Measurements from ENCODE around the gene SYT8.
A peak's percentile ranks its signal among the peaks of the same experiment; 100 is the strongest.
"Not testable (repeated sequence)": the region's sequence is repeated elsewhere in the genome, so short reads cannot be mapped to it uniquely, and the experiment has no call there.

The SYT8 gene

DNA sequence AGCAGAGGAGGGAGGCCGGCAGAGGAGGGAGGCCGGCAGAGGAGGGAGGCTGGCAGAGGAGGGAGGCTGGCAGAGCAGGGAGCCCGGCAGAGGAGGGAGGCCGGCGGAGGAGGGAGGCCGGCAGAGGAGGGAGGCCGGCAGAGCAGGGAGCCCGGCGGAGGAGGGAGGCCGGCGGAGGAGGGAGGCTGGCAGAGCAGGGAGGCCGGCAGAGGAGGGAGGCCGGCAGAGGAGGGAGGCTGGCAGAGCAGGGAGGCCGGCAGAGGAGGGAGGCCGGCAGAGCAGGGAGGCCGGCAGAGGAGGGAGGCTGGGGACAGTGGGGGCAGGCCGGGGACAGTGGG is 39.0 kb downstream of the SYT8 start:
- not testable (repeated sequence) for DNase-seq (ENCODE audit: low read depth in 2 of 2)

DNA sequence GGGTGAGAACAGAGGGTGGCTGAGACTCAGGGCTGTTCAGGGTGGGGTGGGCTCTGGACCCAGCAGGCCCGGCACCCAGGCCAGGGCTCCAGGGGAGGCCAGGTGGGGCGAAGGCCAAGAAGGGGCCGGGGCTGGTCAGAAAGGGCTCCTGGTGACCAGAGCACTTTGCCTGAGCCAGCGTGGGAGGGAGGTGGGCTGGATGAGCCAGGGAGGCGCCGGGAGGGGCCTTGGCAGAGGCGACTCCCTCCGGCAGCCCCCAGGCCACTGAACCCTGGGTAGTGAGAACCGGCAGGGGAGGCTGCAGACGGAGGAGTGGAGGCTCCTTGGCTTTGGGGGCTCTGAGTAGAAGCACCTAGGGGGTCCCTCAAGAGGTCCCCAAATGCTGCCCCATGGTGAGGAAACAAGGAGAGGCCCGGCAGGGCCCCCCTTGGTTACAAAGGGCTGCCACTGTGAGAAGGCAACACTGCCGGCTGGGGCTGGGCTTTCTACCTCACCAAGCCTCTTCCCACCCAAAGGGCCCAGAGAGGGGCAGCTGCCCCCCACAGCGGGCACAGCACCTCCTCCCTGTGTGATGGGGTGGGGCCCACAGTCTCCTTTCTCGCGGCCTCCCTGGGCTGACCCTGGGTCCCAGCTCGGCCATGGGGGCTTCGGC is 39.8 kb downstream of the SYT8 start:
- not testable (repeated sequence) for DNase-seq (ENCODE audit: low read depth in 2 of 2)

DNA sequence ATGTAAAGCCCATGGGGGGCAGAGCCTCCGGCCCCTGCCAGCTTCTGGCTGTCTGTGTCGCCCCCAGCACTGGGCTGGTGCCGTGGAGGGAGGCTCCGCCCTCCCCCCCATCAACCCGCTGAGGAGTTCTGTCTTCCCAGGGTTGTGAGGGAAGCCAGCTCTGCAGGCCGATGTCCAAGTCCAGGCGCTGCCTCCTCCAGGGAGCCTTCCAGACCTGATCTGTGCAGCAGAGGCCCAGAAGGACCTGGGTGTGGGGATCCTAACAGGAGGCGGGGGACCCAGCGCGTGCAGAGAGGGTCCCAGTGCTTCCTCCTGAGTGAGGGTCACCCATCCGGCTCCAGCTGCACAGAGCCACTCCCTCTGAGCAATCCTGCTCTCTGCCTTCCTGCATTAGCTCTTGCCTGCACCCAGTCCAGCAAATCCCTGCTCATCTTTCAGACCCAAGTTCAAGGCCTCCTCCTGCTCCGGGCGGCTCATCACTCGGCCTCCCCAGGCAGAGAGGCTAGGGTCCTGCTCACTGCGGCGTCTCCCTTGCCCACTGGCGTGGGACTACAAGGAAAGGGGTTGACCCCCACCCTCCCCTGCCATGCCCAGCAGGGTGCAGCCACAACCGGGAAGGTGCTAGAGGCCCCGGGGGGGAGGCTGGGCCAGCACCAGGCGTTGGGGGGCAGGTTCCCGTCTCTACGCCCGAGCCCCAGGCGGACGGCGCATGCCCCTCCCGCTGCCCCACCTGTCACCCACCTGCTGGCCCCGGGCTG is 40.5 kb downstream of the SYT8 start:
- no peak for DNase-seq (ENCODE audit: low read depth in 2 of 2)

DNA sequence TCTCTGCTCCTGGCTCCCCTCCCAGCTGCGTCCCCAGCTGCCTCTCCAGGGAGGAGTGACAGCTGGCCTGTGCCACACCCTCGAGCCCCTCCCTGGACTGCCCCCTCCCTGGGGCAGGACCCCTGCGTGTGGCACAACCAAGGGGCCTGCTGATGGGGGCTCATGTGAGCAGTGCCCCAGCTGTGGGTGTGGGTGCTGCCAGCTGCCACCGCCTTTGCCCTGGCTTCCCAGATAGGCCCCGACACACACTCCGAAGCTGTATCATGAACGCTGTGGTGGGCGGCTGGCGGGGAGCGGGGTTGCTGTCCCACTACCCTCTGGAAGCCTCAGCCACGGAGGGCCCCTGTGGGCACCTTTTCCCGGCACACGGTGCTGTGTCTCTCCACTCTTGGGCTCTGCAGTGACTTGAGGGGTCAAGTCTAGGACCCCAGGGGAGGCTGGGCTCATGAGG is 41.1 kb downstream of the SYT8 start:
- DNase-seq (ENCODE audit: low read depth in 2 of 2), result not testable (repeated sequence)

DNA sequence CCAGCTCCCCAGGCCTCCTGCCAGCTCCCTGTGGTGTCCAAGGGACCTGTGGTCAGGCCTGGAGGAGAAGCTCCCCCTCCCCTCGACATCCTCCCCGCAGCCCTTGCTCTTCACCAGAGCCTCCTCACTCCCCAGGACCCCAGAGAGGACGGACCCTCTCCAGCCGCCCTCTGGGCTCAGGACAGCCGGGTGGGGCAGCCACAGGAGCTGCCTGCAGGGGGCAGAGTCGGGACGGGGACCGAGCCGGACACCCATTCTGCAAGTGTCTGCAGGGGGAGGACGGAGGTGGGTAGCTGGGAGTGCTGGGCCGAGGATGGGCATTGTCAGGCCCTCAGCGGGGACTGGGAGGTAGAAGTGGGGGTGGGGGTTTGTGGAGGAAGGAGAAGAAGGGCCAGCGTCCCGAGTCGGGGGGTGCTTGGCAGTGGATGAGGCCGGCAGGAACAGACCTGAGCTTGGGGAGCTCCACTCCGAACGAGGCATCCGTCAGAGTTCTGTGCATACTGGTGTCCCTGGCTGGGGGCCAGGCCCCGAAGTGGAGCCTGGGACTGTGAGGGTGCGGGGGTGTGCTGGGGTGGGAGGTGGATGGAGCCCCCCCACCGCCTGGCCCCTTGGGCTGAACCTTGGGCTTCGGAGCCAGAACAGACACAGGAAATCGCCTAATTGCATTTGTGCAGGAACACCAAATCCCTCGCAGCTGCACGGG is 41.7 kb downstream of the SYT8 start:
- DNase-seq (ENCODE audit: low read depth in 2 of 2), result no peak

DNA sequence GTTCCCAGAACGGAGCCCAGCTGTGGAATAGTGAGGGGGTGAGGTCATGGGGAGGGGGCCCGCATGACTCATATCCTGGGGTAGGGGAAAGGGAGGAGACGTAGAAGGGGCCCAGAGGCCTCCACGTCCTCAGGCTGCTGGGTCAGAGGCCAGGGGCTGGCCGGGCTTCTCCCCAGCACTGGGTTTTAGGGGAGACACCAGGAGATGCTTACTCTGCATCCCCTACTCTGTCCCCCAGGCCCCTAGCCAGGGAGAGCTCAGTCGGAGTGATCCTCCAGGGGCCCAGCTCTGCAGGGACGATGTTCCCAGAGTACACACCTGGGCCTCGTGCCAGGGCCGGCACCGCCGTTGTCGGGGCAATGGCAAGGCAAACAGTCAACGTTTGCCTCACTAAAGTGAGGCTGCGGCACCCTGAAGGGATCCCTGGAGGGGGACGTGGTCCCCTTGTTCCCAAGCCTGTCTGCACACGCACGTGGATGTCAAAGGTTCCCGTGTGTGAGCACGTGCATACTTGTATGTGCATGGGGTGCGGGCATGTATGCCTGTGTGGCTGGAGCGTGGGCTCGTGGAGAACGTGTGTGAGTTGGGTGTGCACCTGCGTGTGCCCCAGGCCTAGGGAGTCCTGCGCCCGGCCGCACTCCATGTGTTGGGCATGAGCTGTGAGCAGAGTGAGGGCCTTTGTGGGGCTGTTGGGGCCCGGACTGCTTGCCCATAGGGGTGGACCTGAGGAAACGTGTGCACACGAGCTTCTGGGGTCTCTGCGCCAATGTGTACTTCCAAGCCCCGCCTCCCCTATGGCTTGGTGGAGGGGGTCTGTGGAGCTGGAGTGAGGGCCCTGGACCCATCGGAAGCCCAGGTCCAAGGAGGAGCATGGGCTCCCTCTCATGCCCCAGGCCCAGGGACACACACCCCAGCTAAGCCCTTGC is 42.7 kb downstream of the SYT8 start:
- no peak for DNase-seq (ENCODE audit: low read depth in 2 of 2)

DNA sequence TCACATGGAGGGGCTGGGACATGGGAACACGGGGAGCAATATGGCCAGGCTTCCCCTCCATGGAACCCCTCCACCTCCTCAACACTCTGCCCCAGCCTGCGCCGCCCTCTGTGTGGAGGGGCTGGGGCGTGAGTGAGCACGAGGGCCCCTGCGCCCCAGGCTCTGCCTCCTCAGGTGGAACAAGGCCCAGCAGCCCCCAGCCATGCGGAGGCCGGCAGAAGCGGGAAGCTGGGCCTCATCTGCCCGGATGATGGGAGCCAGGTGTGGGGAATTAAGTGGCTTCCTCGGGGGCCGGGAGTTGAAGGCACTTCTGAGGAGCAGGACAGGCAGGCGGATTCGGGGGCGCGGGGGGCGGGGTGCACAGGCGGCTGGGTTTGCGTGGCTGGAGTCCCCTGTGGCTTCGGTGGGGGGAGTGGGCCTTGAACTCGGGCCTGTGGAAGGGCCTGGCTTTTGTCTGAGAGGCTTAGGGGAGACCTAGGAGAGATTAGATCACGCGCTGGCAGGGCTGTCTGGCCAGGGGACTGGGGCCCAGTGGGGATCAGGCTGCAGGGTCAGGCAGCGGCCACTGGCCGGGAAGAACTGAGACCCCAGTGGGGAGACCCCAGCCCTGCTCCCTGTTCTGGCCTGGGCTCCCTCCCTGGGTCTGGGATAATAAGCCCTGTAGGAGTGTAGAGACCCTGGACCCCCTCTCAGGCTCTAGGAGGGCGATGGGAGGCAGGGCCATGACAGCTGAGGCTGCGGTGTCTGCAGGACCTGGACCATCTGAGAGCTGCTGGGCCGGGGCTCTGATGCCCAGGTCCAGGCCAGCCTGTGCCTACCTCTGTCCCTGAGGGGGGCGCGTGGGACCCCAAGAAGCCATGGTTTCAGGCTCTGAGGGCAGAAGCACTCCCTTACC is 43.6 kb downstream of the SYT8 start:
- DNase-seq (ENCODE audit: low read depth in 2 of 2), result no peak

DNA sequence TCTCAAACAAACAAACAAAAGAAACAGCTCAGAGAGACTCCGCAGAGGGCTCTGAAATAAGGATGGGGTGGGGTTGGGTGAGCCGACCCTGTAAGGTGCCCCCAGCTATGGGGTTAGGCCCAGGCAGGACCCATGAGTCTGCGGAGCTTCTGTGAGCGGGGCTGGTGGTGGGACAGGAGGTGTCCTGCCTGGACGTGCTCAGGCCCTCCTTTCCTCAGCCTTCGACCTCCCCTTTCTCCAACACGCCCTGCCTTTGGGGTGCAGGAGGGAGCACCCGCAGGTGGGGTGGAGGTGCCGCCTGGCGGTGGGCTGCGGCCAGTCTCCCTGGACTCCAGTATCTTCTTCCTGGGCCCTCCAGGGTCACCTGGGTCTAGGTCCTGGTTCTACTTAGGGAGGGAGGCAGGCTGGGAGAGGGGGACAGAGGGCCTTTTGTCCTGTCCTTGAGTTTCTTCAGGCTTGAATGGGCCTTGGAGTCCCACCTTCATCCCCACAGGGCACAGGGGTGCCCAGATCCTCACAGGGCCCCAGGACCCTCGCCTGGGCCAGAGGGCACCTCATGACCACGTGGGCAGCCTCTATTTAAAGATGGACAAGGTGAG is 44.7 kb downstream of the SYT8 start:
- DNase-seq (ENCODE audit: low read depth in 2 of 2), result no peak

DNA sequence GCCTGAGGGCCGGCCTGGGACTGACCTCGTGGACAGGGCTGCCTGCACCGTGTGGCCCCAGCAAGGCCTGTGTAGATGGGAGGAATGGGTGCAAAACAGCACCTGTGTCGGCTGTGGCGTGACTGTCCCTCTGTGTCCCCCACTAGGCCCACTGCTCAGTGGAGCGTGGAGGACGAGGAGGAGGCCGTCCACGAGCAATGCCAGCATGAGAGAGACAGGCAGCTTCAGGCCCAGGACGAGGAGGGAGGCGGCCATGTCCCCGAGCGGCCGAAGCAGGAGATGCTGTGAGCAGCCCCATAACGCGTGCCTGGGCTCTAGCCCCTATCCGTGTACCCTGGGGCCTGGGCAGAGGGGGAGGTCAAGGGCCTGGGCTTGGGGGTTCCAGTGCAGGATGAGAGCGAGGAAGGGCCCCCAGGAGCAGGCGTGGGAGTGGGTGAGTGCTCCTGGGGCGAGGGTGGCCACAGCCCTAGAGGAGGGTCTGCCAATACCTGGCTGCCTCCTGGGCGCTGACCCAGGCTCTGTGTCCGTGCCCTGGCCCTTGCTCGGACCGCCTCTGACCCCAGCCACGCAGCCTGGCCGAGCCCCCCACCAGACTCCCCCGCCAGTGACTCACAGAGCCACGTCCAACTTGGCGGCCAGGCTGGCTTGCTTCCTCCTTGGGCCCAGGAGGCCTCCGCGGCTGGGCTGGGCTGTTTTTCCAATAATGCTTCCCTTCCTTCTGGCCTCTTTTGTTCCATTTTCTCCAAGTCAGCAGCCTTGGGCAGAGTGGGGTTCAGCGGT is 45.3 kb downstream of the SYT8 start:
- DNase-seq (ENCODE audit: low read depth in 2 of 2), result no peak

DNA sequence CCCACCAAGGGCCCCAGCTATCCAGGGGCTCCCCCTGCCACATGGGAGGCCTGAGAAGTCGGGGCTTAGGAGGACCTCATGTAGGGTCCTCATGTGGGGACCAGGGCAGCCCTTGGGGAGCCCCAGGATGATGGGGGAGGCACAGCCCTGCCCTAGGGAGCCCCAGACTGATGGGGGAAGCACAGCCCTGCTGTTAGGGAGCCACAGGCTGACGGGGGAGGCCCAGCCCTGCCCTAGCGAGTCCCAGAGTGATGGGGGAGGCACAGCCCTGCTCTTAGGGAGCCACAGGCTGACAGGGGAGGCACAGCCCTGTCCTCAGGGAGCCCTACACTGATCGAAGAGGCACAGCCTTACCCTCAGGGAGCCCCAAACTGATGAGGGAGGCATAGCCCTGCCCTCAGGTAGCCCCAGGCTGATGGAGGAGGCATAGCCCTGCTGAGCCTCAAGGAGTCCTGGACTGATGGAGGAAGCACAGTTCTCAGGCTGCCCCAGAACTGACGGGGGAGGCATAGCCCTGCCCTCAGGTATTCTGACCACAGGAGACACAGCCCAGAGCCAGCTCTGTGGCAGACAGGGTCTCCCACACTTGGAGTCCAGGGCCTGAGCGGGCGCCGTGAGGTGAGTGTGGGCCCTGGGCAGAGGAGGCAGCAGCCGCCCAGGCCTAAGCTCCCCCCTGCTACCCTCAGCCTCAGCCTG is 46.1 kb downstream of the SYT8 start:
- DNase-seq (ENCODE audit: low read depth in 2 of 2), result no peak

DNA sequence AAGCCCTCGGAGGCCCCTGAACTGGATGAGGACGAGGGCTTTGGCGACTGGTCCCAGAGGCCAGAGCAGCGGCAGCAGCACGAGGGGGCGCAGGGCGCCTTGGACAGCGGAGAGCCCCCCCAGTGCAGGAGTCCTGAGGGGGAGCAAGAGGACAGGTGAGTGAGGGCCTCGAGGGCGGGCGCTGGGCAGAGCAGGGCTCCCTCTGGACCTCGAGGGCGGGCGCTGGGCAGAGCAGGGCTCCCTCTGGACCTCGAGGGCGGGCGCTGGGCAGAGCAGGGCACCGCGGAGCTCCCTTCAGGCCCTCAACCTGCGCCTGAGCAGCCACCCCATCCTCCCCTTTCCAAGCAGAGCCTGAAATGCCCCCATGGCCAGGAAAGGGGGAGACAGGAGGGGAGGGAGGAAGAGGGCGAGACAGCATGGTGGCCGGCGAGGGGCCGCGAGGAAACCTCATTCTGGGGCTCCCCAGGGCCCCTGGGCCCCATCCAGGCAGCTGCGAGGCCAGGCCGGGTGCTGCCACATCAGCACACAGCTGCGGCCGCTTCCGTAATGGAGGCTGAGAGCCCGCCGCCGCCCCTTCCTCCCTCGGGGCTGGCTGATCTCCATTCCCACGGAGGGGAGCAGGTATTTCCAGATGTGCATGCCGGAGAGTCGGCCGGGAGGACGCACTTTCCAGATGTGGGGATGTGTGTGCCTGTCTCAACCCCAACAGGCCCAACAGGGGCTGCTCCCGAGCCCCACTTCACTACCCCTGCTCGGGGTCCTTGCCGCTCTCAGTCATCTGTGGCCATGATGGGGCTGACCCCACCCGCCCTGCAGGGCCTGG is 46.9 kb downstream of the SYT8 start:
- DNase-seq (ENCODE audit: low read depth in 2 of 2), result no peak

DNA sequence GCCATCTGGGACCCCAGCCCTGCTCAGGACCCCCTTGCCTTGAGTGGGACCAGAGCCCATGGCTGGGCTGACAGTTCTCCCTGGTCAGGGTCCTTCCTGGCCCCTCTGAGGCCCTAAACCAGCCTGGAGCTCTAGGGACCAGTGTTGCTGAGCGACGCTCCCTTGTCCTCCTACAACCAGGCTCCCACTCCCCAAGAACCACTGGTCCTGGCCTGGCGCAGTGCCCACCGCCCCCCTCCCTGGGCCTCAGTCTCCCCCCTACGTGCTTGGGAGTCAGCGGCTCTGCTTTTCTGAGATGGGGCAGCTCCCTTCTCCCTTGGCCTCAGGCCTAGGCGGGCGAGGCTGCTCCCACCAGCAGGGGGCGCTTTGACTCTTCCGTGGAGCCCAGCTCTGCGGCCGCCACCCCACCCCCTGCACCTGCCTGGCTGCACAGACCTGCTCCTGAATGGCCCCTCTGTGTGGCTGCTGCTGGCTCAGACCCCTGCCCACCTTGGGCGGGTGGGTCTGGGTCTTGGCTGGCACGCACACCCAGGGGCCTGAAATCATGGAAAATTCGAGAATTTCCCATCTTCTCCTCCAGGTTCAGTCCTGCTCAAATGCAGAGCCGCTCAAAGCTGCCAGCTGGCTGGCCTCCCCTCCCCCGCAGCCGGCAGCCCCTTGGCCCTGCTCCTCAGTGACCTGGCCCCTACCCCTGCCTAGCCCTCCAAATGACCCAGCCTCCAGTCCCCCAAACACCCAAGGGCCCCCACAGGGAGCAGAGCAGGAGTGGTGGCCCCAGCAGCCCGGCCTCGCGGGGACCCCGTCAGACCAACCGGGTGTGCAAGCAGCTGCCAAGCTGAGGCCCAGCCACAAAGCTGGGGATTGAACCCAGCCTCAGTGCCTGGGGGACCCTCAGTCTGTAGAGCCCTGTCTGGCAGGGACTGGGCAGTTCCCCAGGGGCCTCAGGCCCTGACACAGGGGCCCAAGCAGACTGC is 47.8 kb downstream of the SYT8 start:
- peak; percentile 80 to 82 for DNase-seq (ENCODE audit: low read depth in 2 of 2)

DNA sequence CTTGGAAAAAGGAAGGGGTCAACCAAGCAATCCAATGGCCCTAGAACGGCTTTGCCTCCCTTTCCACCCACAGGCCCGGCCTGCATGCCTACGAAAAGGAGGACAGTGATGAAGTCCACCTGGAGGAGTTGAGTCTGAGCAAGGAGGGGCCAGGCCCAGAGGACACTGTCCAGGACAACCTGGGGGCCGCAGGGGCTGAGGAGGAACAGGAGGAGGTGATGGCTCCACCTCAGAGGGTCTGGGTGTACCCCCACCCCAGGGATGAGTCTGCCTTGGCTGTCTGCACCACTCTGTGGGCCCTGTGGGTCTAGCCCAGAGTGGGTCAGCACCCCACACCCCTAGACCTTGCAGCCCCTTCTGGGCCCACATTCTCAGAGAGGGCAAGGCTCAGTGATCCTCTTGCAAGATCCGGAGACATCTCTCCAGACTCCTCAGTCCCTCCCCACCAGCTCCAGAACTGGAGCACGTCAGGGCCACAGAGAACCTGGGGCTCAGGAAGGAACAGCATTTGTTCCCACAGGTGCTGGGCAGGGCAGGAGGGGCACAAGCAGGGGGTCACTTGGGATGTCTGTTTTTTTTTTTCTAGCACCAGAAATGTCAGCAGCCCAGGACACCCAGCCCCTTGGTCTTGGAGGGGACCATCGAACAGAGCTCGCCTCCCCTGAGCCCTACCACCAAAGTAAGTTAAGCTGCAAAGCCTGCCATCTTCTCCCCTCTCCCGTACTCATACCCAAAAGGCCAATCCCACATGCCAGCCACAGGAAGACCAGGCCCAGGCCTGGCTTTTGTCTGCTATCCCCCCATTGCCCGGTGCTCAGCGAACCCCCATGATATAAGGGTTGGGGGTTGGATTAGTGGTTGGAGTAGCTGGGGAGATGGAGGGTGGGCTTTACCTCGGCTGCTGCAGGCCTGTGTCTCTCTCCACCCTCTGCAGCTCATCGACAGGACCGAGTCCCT is 48.8 kb downstream of the SYT8 start:
- no peak for DNase-seq (ENCODE audit: low read depth in 2 of 2)

DNA sequence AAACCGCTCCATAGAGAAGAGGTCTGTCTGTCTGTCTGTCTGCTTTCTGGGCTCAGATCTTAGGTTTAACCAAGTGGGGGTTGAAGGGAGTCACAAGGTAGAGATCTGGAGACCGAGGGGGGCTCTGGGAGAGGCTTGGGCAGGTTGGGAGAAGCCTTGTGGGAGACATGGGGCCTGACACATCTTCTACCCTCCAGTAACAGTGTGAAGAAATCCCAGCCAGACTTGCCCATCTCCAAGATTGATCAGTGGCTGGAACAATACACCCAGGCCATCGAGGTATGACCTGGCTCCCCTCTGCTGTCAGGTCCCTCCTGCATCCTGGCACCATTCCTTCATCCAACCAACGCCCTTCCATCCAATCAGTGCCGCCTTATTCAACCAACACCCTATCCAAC is 49.5 kb downstream of the SYT8 start:
- no peak for DNase-seq (ENCODE audit: low read depth in 2 of 2)

DNA sequence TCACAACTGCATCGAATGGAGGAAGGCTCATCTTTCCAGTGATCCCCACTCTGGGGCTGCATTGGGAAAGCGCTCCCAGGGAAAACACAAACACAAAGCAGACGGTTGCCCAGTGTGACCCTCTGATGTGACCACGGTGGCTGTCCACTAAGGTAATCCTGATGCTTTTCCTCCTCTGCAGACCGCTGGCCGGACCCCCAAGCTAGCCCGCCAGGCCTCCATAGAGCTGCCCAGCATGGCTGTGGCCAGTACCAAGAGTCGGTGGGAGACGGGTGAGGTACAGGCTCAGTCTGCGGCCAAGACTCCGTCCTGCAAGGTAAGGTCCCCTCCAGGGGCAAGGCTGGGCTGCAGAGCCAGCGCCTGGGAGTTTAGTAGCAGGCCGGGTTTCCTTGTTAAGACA is 51.8 kb downstream of the SYT8 start:
- DNase-seq (ENCODE audit: low read depth in 2 of 2), result not testable (repeated sequence)
